Globus pallidus (tissue), 1 donor: ENCODE data around the gene MOB3B.

Experiments
- DNase-seq: peaks from one replicate; pipeline ENCODE4 v3.0.0-alpha.2; 2015; ENCODE audit warnings: low spot score

The MOB3B gene

DNA sequence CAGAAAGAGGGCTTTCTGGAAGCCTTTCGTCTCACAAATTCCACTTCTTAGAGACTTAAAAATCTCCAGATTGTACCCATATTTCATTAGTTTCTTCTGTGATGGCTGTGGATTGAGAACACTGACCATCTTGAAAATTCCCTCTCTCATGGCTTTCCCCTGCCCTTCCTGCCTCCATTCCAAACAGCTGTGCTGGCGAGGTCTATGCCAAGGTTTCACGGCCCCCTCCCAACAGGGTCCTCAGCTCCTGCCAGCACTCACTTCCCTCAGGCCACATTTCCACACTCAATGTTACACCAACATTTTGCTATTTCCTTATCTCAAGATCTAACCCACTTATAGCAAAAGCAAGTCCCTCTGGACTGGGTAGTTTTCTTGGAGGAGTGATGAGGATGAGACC is 192.4 kb downstream of the MOB3B start:
- DNase-seq = no peak

DNA sequence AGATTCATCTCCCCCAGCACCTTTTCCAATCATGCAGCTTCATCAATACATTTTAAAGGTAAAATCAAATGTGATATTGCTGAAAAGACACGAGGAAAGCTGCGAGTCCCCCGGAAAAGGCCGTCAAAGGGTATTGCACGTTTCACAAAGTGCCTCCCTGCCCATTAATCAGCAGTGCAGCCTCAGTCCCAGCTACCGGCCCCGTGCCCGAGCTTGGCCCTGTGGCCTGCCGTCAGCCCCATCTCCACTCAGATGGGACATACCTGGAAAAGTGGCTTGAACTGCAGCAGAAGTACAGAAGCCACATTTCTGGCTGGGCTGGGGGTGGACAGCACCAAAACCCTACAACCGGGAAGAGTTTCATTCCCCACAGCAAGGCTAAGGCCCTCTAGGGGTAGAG is 192.8 kb downstream of the MOB3B start:
- no peak for DNase-seq

DNA sequence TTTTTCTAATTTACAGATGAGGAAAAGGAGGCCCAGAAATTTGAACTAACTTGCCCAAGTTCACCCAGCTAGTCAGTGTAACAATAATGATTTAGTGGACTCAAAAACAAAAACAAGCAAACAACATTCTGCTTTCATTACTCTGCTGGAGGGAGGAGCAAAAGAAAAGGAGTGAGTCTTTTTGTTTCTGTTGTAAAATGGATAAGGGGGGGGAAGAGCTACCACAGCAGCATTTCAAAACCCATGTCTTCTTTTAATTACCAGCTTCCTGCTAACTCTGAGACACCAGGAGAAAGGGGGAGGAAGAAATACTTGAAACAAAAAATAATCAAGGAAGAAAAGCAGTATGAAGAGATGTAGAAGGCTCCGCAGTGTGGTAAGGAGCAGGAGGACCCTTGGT is 193.5 kb downstream of the MOB3B start:
- DNase-seq = no peak

DNA sequence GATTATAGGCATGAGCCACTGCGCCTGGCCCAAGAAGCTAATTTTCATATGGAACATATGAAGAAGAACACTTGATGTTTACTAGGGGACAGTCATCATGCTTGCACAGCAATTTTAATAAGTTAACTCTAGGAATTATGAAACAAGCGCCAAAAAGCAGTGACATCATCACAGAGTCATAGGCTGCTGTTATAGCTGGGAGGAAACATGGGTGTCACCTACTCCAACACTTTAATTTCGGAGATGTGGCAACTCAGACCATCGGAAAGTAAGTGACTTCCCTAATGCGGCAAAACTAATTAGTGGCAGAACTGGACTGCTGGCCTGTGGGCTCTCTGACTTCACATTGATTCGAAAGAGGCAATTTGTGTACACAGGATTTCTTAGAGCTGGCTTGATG is 194.5 kb downstream of the MOB3B start:
- DNase-seq = no peak

DNA sequence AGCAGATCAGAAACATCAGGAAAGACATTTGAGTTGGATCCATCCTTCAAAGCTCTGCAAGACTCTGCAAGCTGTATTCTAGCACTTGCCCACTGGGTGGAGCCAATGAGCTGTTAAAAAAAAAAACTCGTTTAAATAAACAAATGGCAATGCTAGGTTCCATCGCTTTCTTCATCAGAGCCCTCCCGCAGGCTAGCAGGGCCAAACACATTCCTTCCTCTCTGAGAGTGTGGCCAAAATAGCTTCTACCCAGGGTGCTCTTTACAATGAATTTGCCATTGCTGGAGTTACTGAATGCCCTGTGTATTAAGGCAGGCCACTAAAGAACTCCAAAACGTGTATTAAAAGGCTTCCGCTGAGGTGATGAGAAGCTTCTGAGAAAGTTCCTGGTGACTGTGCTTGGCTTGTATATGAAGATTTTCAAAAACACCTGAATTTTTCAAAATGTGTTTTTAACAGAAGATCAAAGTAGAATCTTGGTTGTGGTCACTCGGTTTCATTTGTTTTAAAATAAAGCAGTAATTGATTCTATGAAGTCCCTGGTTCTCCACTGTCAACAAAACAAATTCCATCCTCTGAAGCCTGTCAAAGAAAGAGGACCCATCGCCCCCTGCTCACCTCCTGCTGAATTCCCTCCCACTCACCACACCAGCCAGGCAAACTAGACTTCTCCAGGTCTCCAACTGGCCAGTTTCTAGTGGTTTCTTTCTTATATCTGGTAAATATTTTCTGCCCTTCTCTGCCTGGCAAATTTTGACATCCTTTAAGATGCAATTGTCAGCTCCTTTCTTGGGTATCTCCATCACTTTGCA is 196.2 kb downstream of the MOB3B start:
- peak; percentile 92 for DNase-seq

DNA sequence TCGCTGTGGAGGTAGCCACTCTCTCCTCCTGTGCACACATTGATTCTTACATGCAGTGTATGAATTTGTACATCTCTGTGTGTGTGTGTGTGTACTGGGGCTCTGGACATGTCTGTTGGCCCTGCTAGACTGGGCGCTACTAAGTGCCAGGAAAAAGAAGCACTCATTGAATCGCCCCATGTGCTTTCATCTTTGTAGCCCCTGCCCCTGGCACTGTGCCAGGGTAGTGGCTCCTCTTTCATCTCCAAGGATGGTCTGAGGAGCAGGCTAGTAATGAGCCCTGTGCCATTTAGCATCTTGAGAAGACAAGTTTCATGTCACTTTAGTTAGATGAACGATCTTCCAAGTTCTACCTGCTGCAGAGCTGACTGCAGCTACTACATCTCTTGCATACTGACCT is 198.2 kb downstream of the MOB3B start:
- no peak for DNase-seq

DNA sequence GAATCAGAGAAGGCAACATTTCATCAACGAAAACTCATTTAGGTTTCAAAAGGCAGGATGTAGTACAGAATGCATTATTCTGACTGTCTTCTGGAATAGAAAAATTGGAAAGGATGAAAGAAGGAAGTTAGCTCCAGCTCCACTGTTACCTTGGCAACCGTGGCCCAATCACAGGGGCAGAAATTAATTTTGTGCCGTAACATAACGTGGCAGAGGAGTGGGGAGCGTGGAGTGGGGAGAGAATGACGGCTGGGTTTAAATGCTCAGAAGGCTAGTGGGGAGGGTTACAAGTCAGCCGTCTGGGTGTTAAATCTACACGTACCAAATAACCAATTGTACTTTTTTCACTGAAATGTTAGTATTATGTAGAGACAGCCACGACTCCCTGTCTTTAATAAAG is 200.3 kb downstream of the MOB3B start:
- no peak for DNase-seq

DNA sequence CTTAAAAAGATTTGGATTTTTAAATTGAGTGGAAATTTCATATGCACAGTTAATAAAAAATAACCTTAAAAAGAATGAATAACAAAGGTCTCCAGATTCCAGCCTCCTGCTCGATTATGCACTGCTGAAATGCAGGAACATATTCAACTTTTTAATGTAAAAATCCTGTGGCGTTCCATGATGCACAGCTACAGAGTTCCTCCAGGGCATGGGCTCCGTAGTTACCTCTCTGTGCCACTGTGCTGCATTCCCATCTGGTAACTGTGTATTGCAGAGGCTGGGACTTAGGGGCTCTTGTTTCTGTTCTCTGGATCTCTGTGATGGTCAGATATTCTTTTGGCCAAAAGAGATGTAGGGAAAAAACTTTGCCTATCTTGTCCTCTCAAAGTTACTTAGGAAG is 201.1 kb downstream of the MOB3B start:
- DNase-seq = no peak

DNA sequence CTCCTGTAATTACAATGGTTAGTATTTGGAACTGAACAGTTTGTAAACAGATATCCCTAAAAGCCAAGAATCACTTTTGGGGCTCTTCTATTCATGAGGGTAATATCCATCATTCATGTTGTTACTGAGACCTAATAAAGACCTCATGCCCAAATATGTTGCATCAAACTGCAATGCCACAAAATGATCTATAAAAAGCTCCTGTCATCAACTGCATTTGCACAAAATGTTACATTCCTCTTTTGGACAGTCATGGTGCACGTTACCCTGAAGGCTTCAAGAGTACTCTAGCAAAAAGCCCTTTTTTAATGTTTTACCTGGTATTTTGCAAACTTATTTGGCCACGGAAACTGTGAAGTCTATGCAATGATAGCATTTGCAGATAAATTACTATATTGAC is 218.4 kb downstream of the MOB3B start:
- DNase-seq = no peak

DNA sequence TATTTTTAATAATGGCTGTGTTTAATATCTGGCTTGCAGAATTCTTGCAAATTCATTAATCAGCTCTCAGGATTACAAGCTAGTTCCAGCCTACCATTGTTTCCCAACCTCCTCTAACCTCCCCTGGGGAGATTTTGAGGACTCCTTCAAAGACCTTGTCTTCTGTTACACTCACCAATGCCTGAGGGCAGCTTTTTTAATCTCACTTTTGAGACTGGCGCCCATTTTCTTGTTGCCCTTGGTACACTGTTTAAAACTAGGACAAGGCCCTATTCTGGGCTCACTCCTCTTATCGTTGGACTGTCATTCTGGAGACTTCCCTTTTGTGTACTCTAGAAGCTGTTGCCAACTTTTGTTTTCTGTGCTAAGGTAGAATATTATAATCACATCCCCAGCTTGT is 219.0 kb downstream of the MOB3B start:
- no peak for DNase-seq

DNA sequence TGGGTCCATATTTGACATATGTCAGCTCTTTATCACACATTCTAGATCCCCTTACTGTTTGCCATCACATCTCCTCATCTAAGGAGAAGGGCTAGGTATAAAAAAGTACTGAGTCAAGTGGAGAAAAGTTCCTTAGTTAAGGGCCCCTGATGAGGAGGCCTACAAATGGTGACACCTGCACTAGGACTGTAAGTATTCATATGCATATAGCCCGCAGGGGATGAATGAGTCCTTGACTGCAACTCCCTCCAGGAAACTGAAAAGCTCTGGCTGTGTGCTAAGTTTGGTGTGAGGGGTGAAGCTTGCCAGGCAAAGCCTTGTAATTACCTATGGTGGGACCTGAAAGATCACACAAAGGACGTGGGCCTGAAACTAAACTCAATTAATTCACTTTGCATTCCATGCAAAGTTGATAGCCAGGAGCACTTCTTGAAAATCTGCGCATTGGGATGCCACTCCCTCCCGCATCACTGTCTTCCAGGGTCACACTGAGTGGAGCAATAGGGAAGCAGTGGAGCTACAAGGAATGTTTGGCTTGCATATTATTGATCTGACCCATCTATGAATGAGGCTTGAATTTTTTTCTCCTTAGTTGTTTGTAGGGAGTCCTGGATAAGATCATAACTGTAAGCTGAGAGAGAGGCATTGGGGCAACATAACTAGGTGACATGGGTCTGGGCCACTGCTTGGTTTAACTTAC is 220.8 kb downstream of the MOB3B start:
- DNase-seq = no peak

DNA sequence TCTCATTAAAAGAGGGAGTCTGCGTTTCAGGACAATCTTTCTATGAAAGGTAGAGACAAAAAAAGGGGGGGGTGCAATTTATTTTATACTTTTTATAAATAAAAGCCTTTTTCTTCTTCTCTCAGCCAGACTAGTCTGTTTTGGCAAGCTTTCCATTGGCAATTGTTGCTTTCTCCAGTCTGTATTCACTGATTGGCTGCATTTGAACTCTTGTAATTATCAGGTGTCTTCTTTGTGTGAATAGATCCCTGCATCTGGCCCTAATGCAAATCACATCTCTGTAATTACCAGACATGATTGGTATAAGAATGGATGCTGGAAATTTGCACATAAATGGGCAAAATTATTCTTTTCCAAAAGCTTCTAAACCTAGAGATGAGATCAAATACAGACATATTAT is 225.1 kb downstream of the MOB3B start:
- no peak for DNase-seq

DNA sequence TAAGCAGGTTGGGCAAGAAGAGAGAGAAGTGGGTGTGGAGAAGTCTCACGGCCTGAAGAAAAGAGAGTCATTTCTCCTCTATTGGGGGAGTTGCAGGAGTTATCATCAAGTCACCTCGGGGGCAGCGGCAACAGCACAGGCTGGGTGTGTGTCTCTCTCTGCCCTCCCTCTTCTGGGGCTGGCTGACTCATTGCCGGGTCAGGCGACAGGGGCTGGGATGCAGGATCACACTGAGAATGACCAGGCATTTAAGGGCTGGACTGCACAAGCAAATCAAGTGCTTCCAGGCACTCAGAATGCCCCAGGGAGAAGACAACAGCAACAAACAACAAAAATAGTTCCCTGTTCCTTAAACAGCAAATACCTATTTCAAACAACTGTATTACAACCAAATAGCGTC is 226.4 kb downstream of the MOB3B start:
- no peak for DNase-seq

DNA sequence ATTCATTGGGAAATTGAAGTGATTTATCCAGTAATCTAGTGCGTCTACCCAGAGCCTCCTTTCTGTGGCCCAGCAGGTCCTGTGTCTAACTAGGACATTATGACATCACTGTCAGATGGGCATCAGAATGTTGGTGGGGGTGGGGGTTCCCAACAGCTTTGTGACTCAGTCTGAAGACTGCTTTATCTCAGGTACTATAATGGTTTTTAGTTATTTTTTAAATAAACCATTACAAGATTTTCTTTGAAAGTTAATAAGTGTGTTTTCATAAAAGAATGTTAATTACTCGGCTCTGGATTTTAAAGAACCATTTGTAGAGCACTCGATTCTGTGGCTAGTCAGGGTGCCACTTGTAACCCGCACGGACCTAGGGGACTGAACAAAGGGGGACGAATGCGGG is 232.6 kb downstream of the MOB3B start, which contains the start of gene EQTN:
Gene EQTN (minus strand): TSS at position 101 of the 400 bp plus-strand sequence. CDS start 95 bp downstream, at position 6.
- DNase-seq = no peak

DNA sequence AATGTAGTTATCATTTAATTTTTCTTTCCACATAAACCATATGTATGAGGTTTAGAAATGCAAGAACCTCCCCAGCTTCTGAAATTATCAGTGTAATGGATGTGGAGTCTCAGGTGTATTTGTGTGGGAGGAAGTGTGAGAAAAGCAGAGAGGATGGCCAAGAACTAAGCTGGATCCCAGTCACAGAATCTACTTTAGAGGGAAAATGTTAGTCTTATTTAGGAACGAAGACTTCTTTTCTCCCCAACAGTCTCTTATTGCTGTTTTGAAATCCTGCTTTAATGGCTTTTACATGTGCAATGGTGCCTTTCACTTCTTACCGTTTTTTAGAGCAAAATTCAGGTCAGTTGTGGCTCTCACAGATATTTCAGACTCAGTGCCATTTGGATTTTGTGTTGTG is 235.6 kb downstream of the MOB3B start:
- DNase-seq = no peak

DNA sequence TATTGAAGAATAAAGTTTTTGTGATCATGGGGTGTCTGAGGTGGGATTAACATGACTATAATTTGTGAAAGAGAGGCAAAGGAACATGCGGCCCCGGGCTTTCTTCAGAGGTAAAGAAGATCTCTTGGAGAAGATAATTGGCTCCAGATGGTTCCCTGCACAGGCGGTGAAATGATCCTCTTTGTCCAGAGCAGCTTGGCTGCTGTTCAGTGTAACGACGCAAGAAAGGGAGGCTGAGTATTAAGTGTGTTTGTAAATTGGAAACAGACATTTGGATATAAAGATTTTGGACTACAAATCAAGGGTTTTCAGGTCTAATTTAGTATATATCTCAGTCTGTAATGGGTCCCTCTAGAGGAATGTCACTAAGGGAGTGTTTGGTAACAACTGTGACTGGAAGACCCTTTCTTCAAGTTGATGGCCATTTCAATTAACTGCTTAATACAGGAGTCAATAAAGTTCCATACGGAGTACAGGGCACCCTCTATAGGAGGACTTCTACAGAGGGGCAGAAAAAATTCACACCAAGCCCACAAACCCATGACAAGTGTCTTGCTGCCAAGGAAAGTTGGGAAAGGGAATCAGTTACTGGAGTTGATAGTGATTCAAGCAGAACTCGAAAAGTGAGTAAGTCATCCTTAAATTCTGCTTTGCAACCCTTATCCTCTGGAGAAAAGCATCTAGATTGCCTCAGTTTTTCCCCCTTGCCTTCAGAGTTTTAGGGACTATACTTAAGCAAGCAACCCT is 236.8 kb downstream of the MOB3B start:
- DNase-seq = no peak

DNA sequence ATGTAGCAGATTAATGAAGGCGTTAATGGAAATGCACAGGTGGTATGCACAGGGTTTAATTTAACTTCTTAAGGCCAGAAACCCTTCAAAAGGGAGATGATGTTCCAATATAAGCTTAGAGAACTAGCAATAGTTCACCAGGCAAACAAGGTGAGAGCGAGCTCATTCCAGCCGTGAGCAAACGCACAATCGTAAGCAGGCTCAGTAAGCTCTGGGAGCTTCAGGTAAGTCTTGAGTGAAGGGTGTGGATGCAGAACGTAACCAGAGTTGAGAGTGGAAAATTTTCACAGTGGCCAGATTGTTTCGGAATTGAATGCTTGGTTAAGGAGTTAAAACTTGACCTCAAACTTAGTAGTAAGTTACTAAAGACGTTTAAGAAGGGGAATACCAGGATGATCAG is 238.3 kb downstream of the MOB3B start:
- DNase-seq = no peak

DNA sequence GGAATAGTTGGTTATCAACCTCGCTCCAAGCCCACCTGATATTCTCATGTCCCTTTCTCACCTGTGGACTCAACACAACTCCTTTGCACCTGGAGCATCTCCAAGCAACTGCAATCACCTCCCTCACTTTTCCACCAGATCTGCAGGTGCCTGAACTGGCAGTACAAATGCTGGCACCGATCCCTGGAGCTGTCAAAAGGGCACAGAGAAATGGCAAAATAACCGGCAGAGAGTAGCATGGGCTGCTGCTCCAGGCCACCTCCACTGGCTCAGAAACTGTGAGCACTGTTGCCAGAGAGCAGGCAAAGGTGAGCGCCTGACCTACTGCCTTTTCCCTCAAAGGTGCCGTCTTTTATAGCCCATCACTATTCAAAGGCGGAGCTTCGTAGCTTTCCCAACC is 247.3 kb downstream of the MOB3B start:
- DNase-seq = no peak

DNA sequence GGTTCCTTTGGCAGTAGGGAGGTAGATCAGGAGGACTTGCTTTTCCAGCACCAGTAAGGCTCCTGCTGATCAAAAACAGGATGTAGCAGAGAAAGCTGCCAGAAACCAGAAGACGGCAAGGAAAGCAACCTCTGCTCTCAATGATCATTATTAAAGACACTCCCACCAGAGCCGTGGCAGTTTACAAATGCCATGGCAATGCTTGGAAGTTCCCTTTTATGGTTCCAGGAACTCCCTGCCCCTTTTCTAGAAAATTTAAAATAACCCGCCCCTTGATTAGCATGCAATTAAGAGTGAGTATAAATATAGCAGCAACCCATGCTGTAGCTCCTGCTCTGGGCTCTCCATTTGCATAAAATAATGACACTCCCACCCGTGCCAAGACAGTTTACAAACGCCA is 248.8 kb downstream of the MOB3B start:
- DNase-seq = no peak

DNA sequence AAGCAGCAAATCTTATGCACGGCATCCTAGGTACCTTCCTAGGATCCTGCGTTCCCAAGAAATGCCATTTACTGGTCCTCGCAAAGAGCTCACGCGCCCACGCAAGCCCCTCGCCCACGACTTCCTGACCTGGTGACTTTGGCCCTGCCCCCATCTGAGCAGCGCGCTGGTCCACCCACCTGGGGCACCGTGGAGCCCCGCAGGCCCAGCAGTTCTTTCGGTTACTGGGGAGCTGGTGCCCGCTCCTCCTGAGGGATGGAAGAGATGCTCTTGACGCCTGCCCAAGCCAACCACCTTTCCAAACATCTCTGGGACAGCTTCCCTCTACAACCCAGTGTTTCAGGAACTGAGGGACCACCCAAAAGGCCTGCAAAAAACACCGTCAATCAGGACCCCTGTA is 249.4 kb downstream of the MOB3B start:
- DNase-seq = no peak

DNA sequence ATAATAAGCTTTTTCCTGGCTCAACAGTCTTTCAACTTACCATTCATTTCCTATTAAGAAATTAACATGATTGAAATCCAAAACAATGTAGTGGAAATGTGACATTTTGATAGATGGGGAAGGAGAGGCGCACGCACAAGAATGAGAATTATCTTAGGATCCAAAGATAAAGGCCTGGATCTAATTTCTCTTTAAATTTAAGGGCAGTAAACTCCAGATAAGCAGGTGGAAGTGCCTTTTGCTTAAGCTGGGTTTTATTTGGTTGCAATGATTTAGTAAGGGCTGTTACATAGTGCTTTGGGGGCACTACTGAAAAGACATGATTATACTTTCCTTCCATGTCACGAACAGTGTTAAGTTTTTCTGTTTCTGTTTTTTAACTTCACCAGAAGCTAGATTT is 250.0 kb downstream of the MOB3B start:
- no peak for DNase-seq

DNA sequence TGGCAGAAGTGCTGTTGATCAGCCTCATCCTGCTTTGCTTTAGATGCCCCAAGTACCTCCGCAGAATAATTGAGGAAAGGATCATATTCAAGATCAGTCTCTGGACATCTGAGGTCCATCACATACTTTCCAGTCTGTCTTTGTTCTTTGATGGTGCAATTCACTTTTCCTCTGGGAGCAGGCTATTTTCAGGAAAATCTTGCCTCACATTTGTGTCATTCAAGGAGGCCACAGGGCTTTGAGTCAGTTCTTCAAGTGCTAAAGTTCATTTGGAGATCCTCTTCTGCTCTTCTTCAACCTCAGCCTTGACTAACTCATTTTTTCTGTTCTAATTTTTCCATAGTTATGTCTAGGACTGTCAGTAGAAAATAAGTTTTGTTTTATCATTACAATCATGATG is 251.2 kb downstream of the MOB3B start:
- DNase-seq = no peak
